H9 (cell line): ENCODE measurements around the gene PKNOX2. TPM values are rescaled to one million over a fixed set of nuclear protein-coding genes. Genes with fewer than 3 reads are reported as not detected.

ENCODE experiments used
- DNase-seq: peaks from one replicate; pipeline ENCODE4 v3.0.0-alpha.2; 2017
- H2AFZ ChIP-seq: one replicate; pipeline ENCODE4 v1.6.1; 2013; ENCODE audit warnings: mild to moderate bottlenecking, low read length, control low read depth, moderate library complexity
- H2AK5ac ChIP-seq: 2 replicates; pipeline ENCODE4 v1.6.1; 2013; ENCODE audit warnings: low read length, control low read depth, mixed read lengths; ENCODE audit not compliant: insufficient read length
- H2BK120ac ChIP-seq: one replicate; pipeline ENCODE4 v1.6.1; 2013; ENCODE audit warnings: low read depth, mild to moderate bottlenecking, low read length, control low read depth, inconsistent platforms; ENCODE audit not compliant: poor library complexity, severe bottlenecking
- H2BK12ac ChIP-seq: 2 replicates; pipeline ENCODE4 v1.6.1; 2013; ENCODE audit warnings: low read length, control low read depth, mixed read lengths, low read depth; ENCODE audit not compliant: insufficient read length
- H2BK15ac ChIP-seq: 2 replicates; pipeline ENCODE4 v1.6.1; 2013; ENCODE audit warnings: low read depth, low read length, control low read depth
- H2BK20ac ChIP-seq: one replicate; pipeline ENCODE4 v1.6.1; 2013; ENCODE audit warnings: low read depth, mild to moderate bottlenecking, low read length, control low read depth, inconsistent platforms; ENCODE audit not compliant: poor library complexity, severe bottlenecking
- H2BK5ac ChIP-seq: 2 replicates; pipeline ENCODE4 v1.6.1; 2013; ENCODE audit warnings: low read length, control low read depth, mixed read lengths; ENCODE audit not compliant: insufficient read length
- H3K14ac ChIP-seq: 2 replicates; pipeline ENCODE4 v1.6.1; 2013; ENCODE audit warnings: low read length, control low read depth; ENCODE audit not compliant: insufficient read depth
- H3K18ac ChIP-seq: 2 replicates; pipeline ENCODE4 v1.6.1; 2013; ENCODE audit warnings: low read depth, mild to moderate bottlenecking, mixed read lengths, low read length, control low read depth; ENCODE audit not compliant: insufficient read length
- H3K23ac ChIP-seq: 2 replicates; pipeline ENCODE4 v1.6.1; 2013; ENCODE audit warnings: low read length, control low read depth, mixed read lengths, low read depth; ENCODE audit not compliant: insufficient read length
- H3K23me2 ChIP-seq: 2 replicates; pipeline ENCODE4 v1.6.1; 2013; ENCODE audit warnings: low read depth, mild to moderate bottlenecking, mixed read lengths, low read length, control low read depth; ENCODE audit not compliant: insufficient read length, poor library complexity, severe bottlenecking
- H3K27ac ChIP-seq: 2 replicates; pipeline ENCODE4 v1.5.1; 2013; ENCODE audit warnings: low read length, control low read depth, mixed read lengths, low read depth; ENCODE audit not compliant: insufficient read length
- H3K27me3 ChIP-seq: 2 replicates; pipeline ENCODE4 v1.6.1; 2013; ENCODE audit warnings: low read length, control low read depth, inconsistent platforms; ENCODE audit not compliant: insufficient read depth
- H3K4ac ChIP-seq: 2 replicates; pipeline ENCODE4 v1.6.1; 2013; ENCODE audit warnings: low read depth, mild to moderate bottlenecking, control low read depth, inconsistent platforms, low read length, moderate library complexity
- H3K4me1 ChIP-seq: 2 replicates; pipeline ENCODE4 v1.6.1; 2013; ENCODE audit warnings: low read length, control low read depth, inconsistent platforms; ENCODE audit not compliant: insufficient read depth
- H3K4me2 ChIP-seq: 2 replicates; pipeline ENCODE4 v1.6.1; 2013; ENCODE audit warnings: low read length, control low read depth, mixed read lengths; ENCODE audit not compliant: insufficient read length, insufficient read depth
- H3K56ac ChIP-seq: 2 replicates; pipeline ENCODE4 v1.6.1; 2013; ENCODE audit warnings: low read depth, mild to moderate bottlenecking, mixed read lengths, low read length, control low read depth; ENCODE audit not compliant: insufficient read length
- H3K79me1 ChIP-seq: 2 replicates; pipeline ENCODE4 v1.6.1; 2013; ENCODE audit warnings: low read depth, mild to moderate bottlenecking, moderate library complexity, low read length, control low read depth, inconsistent platforms; ENCODE audit not compliant: insufficient read depth, poor library complexity, severe bottlenecking
- H3K79me2 ChIP-seq: 2 replicates; pipeline ENCODE4 v1.6.1; 2013; ENCODE audit warnings: low read length, control low read depth, inconsistent platforms; ENCODE audit not compliant: insufficient read depth
- H3K9ac ChIP-seq: 2 replicates; pipeline ENCODE4 v1.6.1; 2013; ENCODE audit warnings: low read length, control low read depth, mixed read lengths; ENCODE audit not compliant: insufficient read length; ENCODE audit errors: extremely low read depth
- H3K9me3 ChIP-seq: one replicate; pipeline ENCODE4 v1.6.1; 2013; ENCODE audit warnings: low read depth, low read length, inconsistent platforms; ENCODE audit not compliant: control insufficient read depth
- H3T11ph ChIP-seq: one replicate; pipeline ENCODE4 v1.6.1; 2013; ENCODE audit warnings: mild to moderate bottlenecking, low read length, control low read depth, inconsistent platforms
- H4K20me1 ChIP-seq: one replicate; pipeline ENCODE4 v1.6.1; 2013; ENCODE audit not compliant: control insufficient read depth, insufficient read length, insufficient read depth
- H4K5ac ChIP-seq: 2 replicates; pipeline ENCODE4 v1.6.1; 2013; ENCODE audit warnings: low read depth, mild to moderate bottlenecking, mixed read lengths, low read length, control low read depth; ENCODE audit not compliant: insufficient read length
- H4K8ac ChIP-seq: replicated peaks from 2 replicates; pipeline ENCODE4 v1.6.1; 2013; ENCODE audit warnings: low read length, control low read depth, mixed read lengths, low read depth; ENCODE audit not compliant: insufficient read length
- H4K91ac ChIP-seq: 2 replicates; pipeline ENCODE4 v1.6.1; 2013; ENCODE audit warnings: low read depth, mild to moderate bottlenecking, moderate library complexity, mixed read lengths, low read length, control low read depth; ENCODE audit not compliant: insufficient read length
- H3K27ac Mint-ChIP-seq, 3 experiments: 2 replicates in 2 of 3; 3 replicates in 1 of 3; pipeline ENCODE4 v1.8.0; 2020 to 2021; ENCODE audit warnings: mixed read lengths in 3 of 3, mild to moderate bottlenecking in 1 of 3, moderate library complexity in 1 of 3
- H3K27me3 Mint-ChIP-seq: 2 replicates; pipeline ENCODE4 v1.8.0; 2021; ENCODE audit warnings: low read depth, mild to moderate bottlenecking, moderate library complexity, mixed read lengths
- H3K36me3 Mint-ChIP-seq, 3 experiments: 2 replicates in 2 of 3; 3 replicates in 1 of 3; pipeline ENCODE4 v1.8.0; 2020 to 2021; ENCODE audit warnings: low read depth in 3 of 3, mixed read lengths in 3 of 3; ENCODE audit not compliant: insufficient read depth in 1 of 3
- H3K4me1 Mint-ChIP-seq, 2 experiments: 2 replicates each; pipeline ENCODE4 v1.8.0; 2020; ENCODE audit warnings: mixed read lengths in 2 of 2
- H3K4me3 Mint-ChIP-seq, 2 experiments: 2 replicates in 1 of 2; 3 replicates in 1 of 2; pipeline ENCODE4 v1.8.0; 2020 to 2021; ENCODE audit warnings: mild to moderate bottlenecking in 2 of 2, mixed read lengths in 2 of 2, moderate library complexity in 1 of 2
- H3K9me3 Mint-ChIP-seq, 2 experiments: 2 replicates in 1 of 2; 3 replicates in 1 of 2; pipeline ENCODE4 v1.8.0; 2020; ENCODE audit warnings: mild to moderate bottlenecking in 2 of 2, mixed read lengths in 2 of 2, moderate library complexity in 1 of 2
- CTCF ChIP-seq: fragments of 200-600 bp; sonication (generic); conservative IDR thresholded peaks from 3 replicates; pipeline ENCODE4 v1.8.0; 2021; ENCODE audit warnings: antibody characterized with exemption, mild to moderate bottlenecking
- WGBS: extraction: QIAGEN DNeasy Blood & Tissue Kit; methylation state at CpG from one replicate; pipeline ENCODE4 v1.1.7; 2013; ENCODE audit warnings: missing lambda C conversion rate, low lambda C conversion rate, mixed read lengths; ENCODE audit not compliant: insufficient read length; ENCODE audit errors: extremely low coverage; 5-methylcytosine and 5-hydroxymethylcytosine counted together
- total RNA-seq: library from RNA; stranded (reverse); gene quantifications from 2 replicates; pipeline ENCODE4 v1.2.1, GENCODE V29; 2021

The PKNOX2 gene
- total RNA-seq, 1 experiment from 2014 or later: 1.3 TPM

- Mint-ChIP-seq H3K4me3 (no peak overlapping the region), H3K27me3 (peaks cover 35% of the 10 kb centered on the region), H3K27ac (no peak overlapping the region), H3K36me3 (no peaks in the 10 kb centered on the region), H3K9me3 (no peaks in the 10 kb centered on the region), H3K4me1 (peaks cover 35 to 58% of the 10 kb centered on the region in 2 experiments)
- Histone ChIP-seq H4K8ac (no peak overlapping the region), H3T11ph (no peak overlapping the region), H3K23ac (no peak overlapping the region), H3K9me3 (no peaks in the 10 kb centered on the region), H3K23me2 (no peaks in the 10 kb centered on the region), H2BK5ac (no peak overlapping the region), H2BK12ac (no peak overlapping the region), H3K79me1 (no peaks in the 10 kb centered on the region), H2BK120ac (no peak overlapping the region), H4K20me1 (no peaks in the 10 kb centered on the region), H4K91ac (no peak overlapping the region), H3K56ac (no peak overlapping the region), H2AK5ac (no peak overlapping the region), H3K9ac (no peak overlapping the region), H3K18ac (no peak overlapping the region), H3K4me2 (no peak overlapping the region), H3K4me1 (no peaks in the 10 kb centered on the region), H3K79me2 (no peaks in the 10 kb centered on the region), H4K5ac (no peak overlapping the region), H2BK15ac (no peak overlapping the region), H3K27me3 (no peaks in the 10 kb centered on the region; the same call in 1 of the 2 replicates), H2AFZ (no peak overlapping the region), H3K4ac (no peak overlapping the region), H2BK20ac (no peak overlapping the region), H3K14ac (no peak overlapping the region; the same call in 1 of the 2 replicates), H3K27ac (no peak overlapping the region)
- no CpG with 5 or more reads among the region's 16 CpGs for WGBS
- TF ChIP-seq CTCF: no peak
- DNase-seq: no peak
Measured at GRCh38 chr11:125342281-125342930, 177.9 kb downstream of the PKNOX2 start.
